Measurements from ENCODE around the gene CLEC2D. TPM values are rescaled to one million over a fixed set of nuclear protein-coding genes. Genes with fewer than 3 reads are reported as not detected.
"Not testable (repeated sequence)": the region's sequence is repeated elsewhere in the genome, so short reads cannot be mapped to it uniquely, and the experiment has no call there.

Gene CLEC2D
- total and polyA plus RNA-seq, 2 donors (not counting 1 experiment from before 2014, with no cell fraction given), result 2.5 to 5.1 TPM

GRCh38 chr12:9732921-9733461 lies 63.5 kb downstream of the CLEC2D start, which contains the start of gene CLECL1:
TSS of gene CLECL1 (minus strand) at chr12:9733097.
- DNase-seq (ENCODE audit: low read depth in 2 of 2), result no peak
- TF ChIP-seq, protein P1, sequence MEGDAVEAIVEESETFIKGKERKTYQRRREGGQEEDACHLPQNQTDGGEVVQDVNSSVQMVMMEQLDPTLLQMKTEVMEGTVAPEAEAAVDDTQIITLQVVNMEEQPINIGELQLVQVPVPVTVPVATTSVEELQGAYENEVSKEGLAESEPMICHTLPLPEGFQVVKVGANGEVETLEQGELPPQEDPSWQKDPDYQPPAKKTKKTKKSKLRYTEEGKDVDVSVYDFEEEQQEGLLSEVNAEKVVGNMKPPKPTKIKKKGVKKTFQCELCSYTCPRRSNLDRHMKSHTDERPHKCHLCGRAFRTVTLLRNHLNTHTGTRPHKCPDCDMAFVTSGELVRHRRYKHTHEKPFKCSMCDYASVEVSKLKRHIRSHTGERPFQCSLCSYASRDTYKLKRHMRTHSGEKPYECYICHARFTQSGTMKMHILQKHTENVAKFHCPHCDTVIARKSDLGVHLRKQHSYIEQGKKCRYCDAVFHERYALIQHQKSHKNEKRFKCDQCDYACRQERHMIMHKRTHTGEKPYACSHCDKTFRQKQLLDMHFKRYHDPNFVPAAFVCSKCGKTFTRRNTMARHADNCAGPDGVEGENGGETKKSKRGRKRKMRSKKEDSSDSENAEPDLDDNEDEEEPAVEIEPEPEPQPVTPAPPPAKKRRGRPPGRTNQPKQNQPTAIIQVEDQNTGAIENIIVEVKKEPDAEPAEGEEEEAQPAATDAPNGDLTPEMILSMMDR (conservative IDR thresholded peaks at IDR 0.05 in 1 of 2, IDR thresholded peaks at IDR 0.05 in 1 of 2; ENCODE audit: low read depth in 1 of 2, low read length in 2 of 2), result no peak
- no peak for TF ChIP-seq EZH2 (IDR thresholded peaks at IDR 0.05; ENCODE audit: low read length, missing control alignments)
- Histone ChIP-seq H3K27me3 (ENCODE audit: control insufficient read depth, insufficient read depth, low read length) (no peaks in the 10 kb centered on the region), H3K4me3 (replicated peaks in 1 of 4; ENCODE audit: control extremely low read depth in 1 of 4, insufficient read depth in 1 of 4, low read depth in 3 of 4, low read length in 4 of 4) (no peak within 1 kb of the TSS), H3K4me1 (ENCODE audit: control insufficient read depth, extremely low read depth, insufficient read depth, low read length) (no peaks in the 10 kb centered on the region), H3K9ac (ENCODE audit: insufficient read depth, low read length) (no peak within 1 kb of the TSS), H3K4me2 (ENCODE audit: extremely low read depth, insufficient read depth, low read length) (no peak within 1 kb of the TSS), H4K20me1 (ENCODE audit: control insufficient read depth, extremely low read depth, insufficient read depth, low read length) (no peaks in the 10 kb centered on the region), H3K79me2 (ENCODE audit: control insufficient read depth, insufficient read depth, low read length) (no peaks in the 10 kb centered on the region), H2AFZ (ENCODE audit: low read length) (no peak within 1 kb of the TSS), H3K27ac (ENCODE audit: insufficient read depth, low read length) (no peak within 1 kb of the TSS), H3K36me3 (ENCODE audit: control insufficient read depth, insufficient read depth, low read length) (no peaks in the 10 kb centered on the region), H3K9me3 (ENCODE audit: control insufficient read depth, insufficient read depth, low read depth, low read length) (no peaks in the 10 kb centered on the region)

DNA sequence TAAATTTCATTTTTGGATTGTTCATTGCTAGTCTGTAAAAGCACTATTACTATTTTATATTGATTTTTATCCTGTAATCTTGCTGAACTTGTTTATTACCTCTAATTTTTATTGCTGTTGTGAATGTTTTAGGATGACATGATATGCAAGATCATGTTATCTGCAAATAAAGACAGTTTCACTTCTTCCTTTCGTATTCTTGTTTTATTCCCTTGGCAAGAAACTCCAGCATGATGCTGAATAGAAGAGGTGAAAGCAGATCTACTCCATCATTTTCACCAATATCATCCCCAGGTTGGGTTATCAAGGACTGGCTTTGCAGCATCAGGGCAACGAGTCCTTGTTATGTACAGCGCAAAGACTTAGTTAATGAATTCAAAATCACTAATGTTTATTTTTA lies 66.1 kb downstream of the CLEC2D start:
- TF ChIP-seq, protein P1 (conservative IDR thresholded peaks at IDR 0.05 in 1 of 2, IDR thresholded peaks at IDR 0.05 in 1 of 2; ENCODE audit: low read depth in 1 of 2, low read length in 2 of 2), result no peak
- TF ChIP-seq EZH2 (IDR thresholded peaks at IDR 0.05; ENCODE audit: low read length, missing control alignments), result no peak
- no peak overlapping the region for H3K4me2 ChIP-seq (ENCODE audit: extremely low read depth, insufficient read depth, low read length)
- no peak overlapping the region for H3K27ac ChIP-seq (ENCODE audit: insufficient read depth, low read length)

GRCh38 chr12:9736936-9737705 lies 67.6 kb downstream of the CLEC2D start:
- no peak for DNase-seq (ENCODE audit: low read depth in 2 of 2)
- Histone ChIP-seq H3K4me1 (ENCODE audit: control insufficient read depth, extremely low read depth, insufficient read depth, low read length) (no peaks in the 10 kb centered on the region), H3K4me2 (ENCODE audit: extremely low read depth, insufficient read depth, low read length) (no peak overlapping the region)

More for the DNA sequence above, 66.1 kb downstream of the CLEC2D start:
- no peaks in the 10 kb centered on the region for H3K4me1 ChIP-seq (ENCODE audit: control insufficient read depth, extremely low read depth, insufficient read depth, low read length)
- H3K27me3 ChIP-seq (ENCODE audit: control insufficient read depth, insufficient read depth, low read length), result no peaks in the 10 kb centered on the region
- no peak for DNase-seq (ENCODE audit: low read depth in 2 of 2)
- H3K9me3 ChIP-seq (ENCODE audit: control insufficient read depth, insufficient read depth, low read depth, low read length), result no peaks in the 10 kb centered on the region
- H3K36me3 ChIP-seq (ENCODE audit: control insufficient read depth, insufficient read depth, low read length), result no peaks in the 10 kb centered on the region
- H2AFZ ChIP-seq (ENCODE audit: low read length), result no peak overlapping the region
- no peak overlapping the region for H3K4me3 ChIP-seq (replicated peaks in 1 of 4; ENCODE audit: control extremely low read depth in 1 of 4, insufficient read depth in 1 of 4, low read depth in 3 of 4, low read length in 4 of 4)
- no peak overlapping the region for H3K9ac ChIP-seq (ENCODE audit: insufficient read depth, low read length)
- no peaks in the 10 kb centered on the region for H3K79me2 ChIP-seq (ENCODE audit: control insufficient read depth, insufficient read depth, low read length)
- H4K20me1 ChIP-seq (ENCODE audit: control insufficient read depth, extremely low read depth, insufficient read depth, low read length), result no peaks in the 10 kb centered on the region

DNA sequence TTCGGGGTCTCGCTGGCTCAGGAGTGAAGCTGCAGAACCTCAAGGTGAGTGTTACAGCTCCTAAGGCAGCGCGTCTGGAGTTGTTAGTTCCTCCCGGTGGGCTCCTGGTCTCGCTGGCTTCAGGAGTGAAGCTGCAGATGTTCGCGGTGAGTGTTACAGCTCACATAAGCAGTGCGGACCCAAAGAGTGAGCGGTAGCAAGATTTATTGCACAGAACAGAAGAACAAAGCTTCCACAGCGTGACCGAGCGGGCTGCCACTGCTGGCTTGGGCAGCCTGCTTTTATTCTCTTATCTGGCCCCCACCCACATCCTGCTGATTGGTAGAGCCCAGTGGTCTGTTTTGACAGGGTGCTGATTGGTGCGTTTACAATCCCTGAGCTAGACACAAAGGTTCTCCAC lies 69.4 kb downstream of the CLEC2D start:
- H3K4me2 ChIP-seq (ENCODE audit: extremely low read depth, insufficient read depth, low read length); H4K20me1 ChIP-seq (ENCODE audit: control insufficient read depth, extremely low read depth, insufficient read depth, low read length); DNase-seq (ENCODE audit: low read depth in 2 of 2): not testable (repeated sequence)

More at GRCh38 chr12:9736936-9737705, 67.6 kb downstream of the CLEC2D start:
- Histone ChIP-seq H3K36me3 (ENCODE audit: control insufficient read depth, insufficient read depth, low read length) (no peaks in the 10 kb centered on the region), H3K9me3 (ENCODE audit: control insufficient read depth, insufficient read depth, low read depth, low read length) (no peaks in the 10 kb centered on the region), H4K20me1 (ENCODE audit: control insufficient read depth, extremely low read depth, insufficient read depth, low read length) (no peaks in the 10 kb centered on the region), H3K4me3 (replicated peaks in 1 of 4; ENCODE audit: control extremely low read depth in 1 of 4, insufficient read depth in 1 of 4, low read depth in 3 of 4, low read length in 4 of 4) (no peak overlapping the region), H3K27ac (ENCODE audit: insufficient read depth, low read length) (no peak overlapping the region), H3K27me3 (ENCODE audit: control insufficient read depth, insufficient read depth, low read length) (no peaks in the 10 kb centered on the region), H2AFZ (ENCODE audit: low read length) (no peak overlapping the region), H3K79me2 (ENCODE audit: control insufficient read depth, insufficient read depth, low read length) (no peaks in the 10 kb centered on the region), H3K9ac (ENCODE audit: insufficient read depth, low read length) (no peak overlapping the region)
- TF ChIP-seq EZH2 (IDR thresholded peaks at IDR 0.05; ENCODE audit: low read length, missing control alignments), result no peak
- TF ChIP-seq, protein P1 (conservative IDR thresholded peaks at IDR 0.05 in 1 of 2, IDR thresholded peaks at IDR 0.05 in 1 of 2; ENCODE audit: low read depth in 1 of 2, low read length in 2 of 2), result no peak

More for the DNA sequence above, 69.4 kb downstream of the CLEC2D start:
- H3K27ac ChIP-seq (ENCODE audit: insufficient read depth, low read length); H3K27me3 ChIP-seq (ENCODE audit: control insufficient read depth, insufficient read depth, low read length); H3K9ac ChIP-seq (ENCODE audit: insufficient read depth, low read length); H3K4me3 ChIP-seq (replicated peaks in 1 of 4; ENCODE audit: control extremely low read depth in 1 of 4, insufficient read depth in 1 of 4, low read depth in 3 of 4, low read length in 4 of 4); H2AFZ ChIP-seq (ENCODE audit: low read length); H3K36me3 ChIP-seq (ENCODE audit: control insufficient read depth, insufficient read depth, low read length); H3K4me1 ChIP-seq (ENCODE audit: control insufficient read depth, extremely low read depth, insufficient read depth, low read length); H3K79me2 ChIP-seq (ENCODE audit: control insufficient read depth, insufficient read depth, low read length); H3K9me3 ChIP-seq (ENCODE audit: control insufficient read depth, insufficient read depth, low read depth, low read length): not testable (repeated sequence)

All from fibroblast of lung (primary cell).